Aortic smooth muscle cell (primary cell): ENCODE measurements around the gene TMEM140. TPM values are rescaled to one million over a fixed set of nuclear protein-coding genes. Genes with fewer than 3 reads are reported as not detected.

Experiments used
- total RNA-seq: library from RNA; depleted of rRNA; stranded (reverse); fragments of >200 nt; gene quantifications from 2 replicates; pipeline ENCODE4 v1.2.3, GENCODE V29; 2014

The TMEM140 gene
- total RNA-seq = 18.8 and 25.4 TPM in 2 replicates

GRCh38 chr7:135147899-135148721 lies at the start of gene TMEM140:
Gene TMEM140 (plus strand): TSS chr7:135148072. CDS start chr7:135164442, 16,370 bp downstream.

DNA sequence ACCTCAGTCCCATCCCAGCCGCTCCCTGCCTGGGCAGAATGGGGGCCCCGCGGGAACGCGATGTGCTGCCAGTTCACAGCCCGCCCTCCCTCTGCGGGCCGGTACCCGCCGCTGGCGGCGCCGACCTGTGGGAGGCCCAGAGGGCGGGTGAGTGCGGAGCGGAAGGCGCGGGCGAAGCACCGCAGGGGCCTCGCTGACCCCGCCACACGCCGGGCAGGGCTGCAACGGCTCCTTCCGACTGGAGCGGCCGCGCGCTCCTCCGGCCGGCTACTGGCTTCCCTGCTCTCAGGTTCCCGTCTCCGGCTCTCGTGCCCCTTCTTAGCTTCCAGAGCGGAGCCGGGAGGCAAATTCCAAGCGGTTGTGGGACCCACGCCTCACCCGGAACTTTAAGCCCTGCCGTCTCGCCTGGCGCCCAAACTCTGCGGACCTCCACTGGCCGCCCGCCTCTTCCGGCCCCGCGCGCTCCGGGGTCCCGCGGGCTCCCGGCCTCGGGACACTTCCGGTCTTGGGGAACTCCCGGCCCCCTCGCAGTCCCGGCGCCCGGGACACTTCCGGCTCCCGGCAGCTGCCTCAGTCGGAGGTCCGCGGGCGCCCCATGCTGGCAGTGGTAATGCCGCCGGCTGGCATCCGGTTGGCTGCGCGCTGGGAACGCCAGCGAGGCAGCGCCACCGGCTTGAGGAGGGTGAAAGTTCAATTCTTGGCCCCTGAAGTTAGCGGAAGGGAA lies 22.6 kb downstream of the TMEM140 start, which contains the start of gene CYREN:
Gene CYREN, minus strand, starts transcription at position 434 of the 724 bp plus-strand sequence. CDS start 1,785 bp downstream, outside the sequence.

GRCh38 chr7:135211179-135211945 lies 63.5 kb downstream of the TMEM140 start, which contains the start of gene WDR91:
Gene WDR91 (minus strand): TSS chr7:135211526. CDS start chr7:135211502, 24 bp downstream.

Other genes with a start within 250 kb of the TMEM140 start
- gene AGBL3, start 161.6 kb upstream of the TMEM140 start, total RNA-seq = 1.6 and 1.7 TPM in 2 replicates
- 33.4 and 44.0 TPM in 2 replicates for gene CYREN, start 22.6 kb downstream of the TMEM140 start, total RNA-seq
- 5.7 and 6.2 TPM in 2 replicates for gene WDR91, start 63.5 kb downstream of the TMEM140 start, total RNA-seq
- gene STRA8, start 85.8 kb downstream of the TMEM140 start, total RNA-seq = not detected in 2 replicates